ENCODE data around the gene NPC1L1. TPM values are rescaled to one million over a fixed set of nuclear protein-coding genes. Genes with fewer than 3 reads are reported as not detected.
"Not testable (repeated sequence)": the region's sequence is repeated elsewhere in the genome, so short reads cannot be mapped to it uniquely, and the experiment has no call there.

The NPC1L1 gene
- total RNA-seq, 4 donors from 2014 or later, result 0.66 to 0.70 (median 0.67) TPM; not detected in 1

GRCh38 chr7:44511863-44512468 is 29.2 kb downstream of the NPC1L1 start:
- no peaks in the 10 kb centered on the region for H3K36me3 ChIP-seq
- no peak for DNase-seq
- no peak overlapping the region for H3K27ac ChIP-seq
- H3K9me3 ChIP-seq, result no peaks in the 10 kb centered on the region
- H3K4me3 ChIP-seq, result no peak overlapping the region
- no peaks in the 10 kb centered on the region for H3K4me1 ChIP-seq
- no peak for TF ChIP-seq POLR2A (IDR thresholded peaks at IDR 0.05)
- TF ChIP-seq CTCF (IDR thresholded peaks at IDR 0.05), result no peak
- H3K27me3 ChIP-seq, result no peaks in the 10 kb centered on the region

- no peaks in the 10 kb centered on the region for H3K4me1 ChIP-seq
- H3K27ac ChIP-seq, result no peak overlapping the region
- no peaks in the 10 kb centered on the region for H3K36me3 ChIP-seq
- no peaks in the 10 kb centered on the region for H3K27me3 ChIP-seq
- no peak overlapping the region for H3K4me3 ChIP-seq
- H3K9me3 ChIP-seq, result no peaks in the 10 kb centered on the region
- DNase-seq, result no peak
- TF ChIP-seq CTCF (IDR thresholded peaks at IDR 0.05) (no peak), POLR2A (IDR thresholded peaks at IDR 0.05) (no peak)
Measured at GRCh38 chr7:44511236-44511635, 29.9 kb downstream of the NPC1L1 start.

- Histone ChIP-seq H3K4me3 (no peak overlapping the region), H3K9me3 (no peaks in the 10 kb centered on the region), H3K36me3 (no peaks in the 10 kb centered on the region), H3K27ac (no peak overlapping the region), H3K27me3 (no peaks in the 10 kb centered on the region), H3K4me1 (no peaks in the 10 kb centered on the region)
- no peak for DNase-seq
- no peak for TF ChIP-seq POLR2A (IDR thresholded peaks at IDR 0.05)
- TF ChIP-seq CTCF (IDR thresholded peaks at IDR 0.05), result no peak
Measured at GRCh38 chr7:44508328-44509030, 32.7 kb downstream of the NPC1L1 start.

- not testable (repeated sequence) for DNase-seq
Measured at GRCh38 chr7:44506592-44507288, 34.4 kb downstream of the NPC1L1 start.

GRCh38 chr7:44505595-44505994 is 35.5 kb downstream of the NPC1L1 start:
- Histone ChIP-seq H3K4me1 (no peaks in the 10 kb centered on the region), H3K9me3 (no peaks in the 10 kb centered on the region), H3K27me3 (no peaks in the 10 kb centered on the region), H3K36me3 (no peaks in the 10 kb centered on the region), H3K27ac (no peak overlapping the region), H3K4me3 (no peak overlapping the region)
- DNase-seq, result no peak
- no peak for TF ChIP-seq POLR2A (IDR thresholded peaks at IDR 0.05)
- TF ChIP-seq CTCF (IDR thresholded peaks at IDR 0.05), result no peak

More at GRCh38 chr7:44506592-44507288, 34.4 kb downstream of the NPC1L1 start:
- H3K36me3 ChIP-seq, H3K9me3 ChIP-seq, H3K27me3 ChIP-seq, H3K27ac ChIP-seq, H3K4me3 ChIP-seq, H3K4me1 ChIP-seq: not testable (repeated sequence)
